ENCODE data around the gene MGAT4C.

Gene MGAT4C

GRCh38 chr12:85968606-85969005 is 287.6 kb downstream of the MGAT4C start:
- no peak overlapping the region for H3K4me3 ChIP-seq (ENCODE audit: low read depth in 1 of 5, low read length in 5 of 5)
- H3K4me1 ChIP-seq (ENCODE audit: control insufficient read depth in 5 of 5, insufficient read depth in 5 of 5, low read length in 5 of 5) = no peaks in the 10 kb centered on the region
- H3K27ac ChIP-seq (ENCODE audit: low read depth, low read length) = no peak overlapping the region
- no peak overlapping the region for H3K9ac ChIP-seq (ENCODE audit: low read length in 5 of 5)
- no peaks in the 10 kb centered on the region for H3K27me3 ChIP-seq (ENCODE audit: control insufficient read depth in 5 of 5, insufficient read depth in 4 of 5, low read length in 5 of 5)
- H3K9me3 ChIP-seq (ENCODE audit: control insufficient read depth in 5 of 5, low read length in 5 of 5) = no peaks in the 10 kb centered on the region
- no peaks in the 10 kb centered on the region for H3K36me3 ChIP-seq (ENCODE audit: control insufficient read depth in 5 of 5, insufficient read depth in 5 of 5, low read length in 5 of 5)

- Histone ChIP-seq H3K36me3 (ENCODE audit: control insufficient read depth in 5 of 5, insufficient read depth in 5 of 5, low read length in 5 of 5) (no peaks in the 10 kb centered on the region), H3K9ac (ENCODE audit: low read length in 5 of 5) (no peak overlapping the region), H3K4me3 (ENCODE audit: low read depth in 1 of 5, low read length in 5 of 5) (no peak overlapping the region), H3K9me3 (ENCODE audit: control insufficient read depth in 5 of 5, low read length in 5 of 5) (no peaks in the 10 kb centered on the region), H3K27ac (ENCODE audit: low read depth, low read length) (no peak overlapping the region), H3K4me1 (ENCODE audit: control insufficient read depth in 5 of 5, insufficient read depth in 5 of 5, low read length in 5 of 5) (no peaks in the 10 kb centered on the region), H3K27me3 (ENCODE audit: control insufficient read depth in 5 of 5, insufficient read depth in 4 of 5, low read length in 5 of 5) (no peaks in the 10 kb centered on the region)
Observed at GRCh38 chr12:85963326-85963725, 292.9 kb downstream of the MGAT4C start.

- Histone ChIP-seq H3K4me1 (ENCODE audit: control insufficient read depth in 5 of 5, insufficient read depth in 5 of 5, low read length in 5 of 5) (no peaks in the 10 kb centered on the region), H3K9ac (ENCODE audit: low read length in 5 of 5) (no peak overlapping the region), H3K27ac (ENCODE audit: low read depth, low read length) (no peak overlapping the region), H3K27me3 (ENCODE audit: control insufficient read depth in 5 of 5, insufficient read depth in 4 of 5, low read length in 5 of 5) (no peaks in the 10 kb centered on the region), H3K9me3 (ENCODE audit: control insufficient read depth in 5 of 5, low read length in 5 of 5) (no peaks in the 10 kb centered on the region), H3K4me3 (ENCODE audit: low read depth in 1 of 5, low read length in 5 of 5) (no peak overlapping the region), H3K36me3 (ENCODE audit: control insufficient read depth in 5 of 5, insufficient read depth in 5 of 5, low read length in 5 of 5) (no peaks in the 10 kb centered on the region)
Observed at GRCh38 chr12:85956081-85956480, 300.1 kb downstream of the MGAT4C start.

GRCh38 chr12:85955127-85955526 is 301.1 kb downstream of the MGAT4C start:
- H3K4me1 ChIP-seq (ENCODE audit: control insufficient read depth in 5 of 5, insufficient read depth in 5 of 5, low read length in 5 of 5) = no peaks in the 10 kb centered on the region
- no peak overlapping the region for H3K4me3 ChIP-seq (ENCODE audit: low read depth in 1 of 5, low read length in 5 of 5)
- H3K9ac ChIP-seq (ENCODE audit: low read length in 5 of 5) = no peak overlapping the region
- H3K27me3 ChIP-seq (ENCODE audit: control insufficient read depth in 5 of 5, insufficient read depth in 4 of 5, low read length in 5 of 5) = no peaks in the 10 kb centered on the region
- no peak overlapping the region for H3K27ac ChIP-seq (ENCODE audit: low read depth, low read length)
- no peaks in the 10 kb centered on the region for H3K9me3 ChIP-seq (ENCODE audit: control insufficient read depth in 5 of 5, low read length in 5 of 5)
- H3K36me3 ChIP-seq (ENCODE audit: control insufficient read depth in 5 of 5, insufficient read depth in 5 of 5, low read length in 5 of 5) = no peaks in the 10 kb centered on the region

- Histone ChIP-seq H3K36me3 (ENCODE audit: control insufficient read depth in 5 of 5, insufficient read depth in 5 of 5, low read length in 5 of 5) (no peaks in the 10 kb centered on the region), H3K9me3 (ENCODE audit: control insufficient read depth in 5 of 5, low read length in 5 of 5) (no peaks in the 10 kb centered on the region), H3K27ac (ENCODE audit: low read depth, low read length) (no peak overlapping the region), H3K4me1 (ENCODE audit: control insufficient read depth in 5 of 5, insufficient read depth in 5 of 5, low read length in 5 of 5) (no peaks in the 10 kb centered on the region), H3K27me3 (ENCODE audit: control insufficient read depth in 5 of 5, insufficient read depth in 4 of 5, low read length in 5 of 5) (no peaks in the 10 kb centered on the region), H3K9ac (ENCODE audit: low read length in 5 of 5) (no peak overlapping the region), H3K4me3 (ENCODE audit: low read depth in 1 of 5, low read length in 5 of 5) (no peak overlapping the region)
Observed at GRCh38 chr12:85951823-85952222, 304.4 kb downstream of the MGAT4C start.

GRCh38 chr12:85949253-85949652 is 306.9 kb downstream of the MGAT4C start:
- Histone ChIP-seq H3K4me1 (ENCODE audit: control insufficient read depth in 5 of 5, insufficient read depth in 5 of 5, low read length in 5 of 5) (no peaks in the 10 kb centered on the region), H3K27ac (ENCODE audit: low read depth, low read length) (no peak overlapping the region), H3K27me3 (ENCODE audit: control insufficient read depth in 5 of 5, insufficient read depth in 4 of 5, low read length in 5 of 5) (no peaks in the 10 kb centered on the region), H3K9me3 (ENCODE audit: control insufficient read depth in 5 of 5, low read length in 5 of 5) (no peaks in the 10 kb centered on the region), H3K9ac (ENCODE audit: low read length in 5 of 5) (no peak overlapping the region), H3K4me3 (ENCODE audit: low read depth in 1 of 5, low read length in 5 of 5) (no peak overlapping the region), H3K36me3 (ENCODE audit: control insufficient read depth in 5 of 5, insufficient read depth in 5 of 5, low read length in 5 of 5) (no peaks in the 10 kb centered on the region)

- no peaks in the 10 kb centered on the region for H3K4me1 ChIP-seq (ENCODE audit: control insufficient read depth in 5 of 5, insufficient read depth in 5 of 5, low read length in 5 of 5)
- no peaks in the 10 kb centered on the region for H3K27me3 ChIP-seq (ENCODE audit: control insufficient read depth in 5 of 5, insufficient read depth in 4 of 5, low read length in 5 of 5)
- no peak overlapping the region for H3K9ac ChIP-seq (ENCODE audit: low read length in 5 of 5)
- no peaks in the 10 kb centered on the region for H3K9me3 ChIP-seq (ENCODE audit: control insufficient read depth in 5 of 5, low read length in 5 of 5)
- no peaks in the 10 kb centered on the region for H3K36me3 ChIP-seq (ENCODE audit: control insufficient read depth in 5 of 5, insufficient read depth in 5 of 5, low read length in 5 of 5)
- H3K4me3 ChIP-seq (ENCODE audit: low read depth in 1 of 5, low read length in 5 of 5) = no peak overlapping the region
- no peak overlapping the region for H3K27ac ChIP-seq (ENCODE audit: low read depth, low read length)
Observed at GRCh38 chr12:85948340-85948739, 307.9 kb downstream of the MGAT4C start.

- Histone ChIP-seq H3K9ac (ENCODE audit: low read length in 5 of 5) (no peak overlapping the region), H3K27ac (ENCODE audit: low read depth, low read length) (no peak overlapping the region), H3K4me1 (ENCODE audit: control insufficient read depth in 5 of 5, insufficient read depth in 5 of 5, low read length in 5 of 5) (no peaks in the 10 kb centered on the region), H3K4me3 (ENCODE audit: low read depth in 1 of 5, low read length in 5 of 5) (no peak overlapping the region), H3K36me3 (ENCODE audit: control insufficient read depth in 5 of 5, insufficient read depth in 5 of 5, low read length in 5 of 5) (no peaks in the 10 kb centered on the region), H3K9me3 (ENCODE audit: control insufficient read depth in 5 of 5, low read length in 5 of 5) (no peaks in the 10 kb centered on the region), H3K27me3 (ENCODE audit: control insufficient read depth in 5 of 5, insufficient read depth in 4 of 5, low read length in 5 of 5) (no peaks in the 10 kb centered on the region)
Observed at GRCh38 chr12:85947286-85947685, 308.9 kb downstream of the MGAT4C start.

GRCh38 chr12:85946375-85946774 is 309.8 kb downstream of the MGAT4C start:
- no peak overlapping the region for H3K27ac ChIP-seq (ENCODE audit: low read depth, low read length)
- no peaks in the 10 kb centered on the region for H3K4me1 ChIP-seq (ENCODE audit: control insufficient read depth in 5 of 5, insufficient read depth in 5 of 5, low read length in 5 of 5)
- no peak overlapping the region for H3K4me3 ChIP-seq (ENCODE audit: low read depth in 1 of 5, low read length in 5 of 5)
- no peaks in the 10 kb centered on the region for H3K27me3 ChIP-seq (ENCODE audit: control insufficient read depth in 5 of 5, insufficient read depth in 4 of 5, low read length in 5 of 5)
- no peak overlapping the region for H3K9ac ChIP-seq (ENCODE audit: low read length in 5 of 5)
- H3K9me3 ChIP-seq (ENCODE audit: control insufficient read depth in 5 of 5, low read length in 5 of 5) = no peaks in the 10 kb centered on the region
- no peaks in the 10 kb centered on the region for H3K36me3 ChIP-seq (ENCODE audit: control insufficient read depth in 5 of 5, insufficient read depth in 5 of 5, low read length in 5 of 5)

- Histone ChIP-seq H3K4me1 (ENCODE audit: control insufficient read depth in 5 of 5, insufficient read depth in 5 of 5, low read length in 5 of 5) (no peaks in the 10 kb centered on the region), H3K4me3 (ENCODE audit: low read depth in 1 of 5, low read length in 5 of 5) (no peak overlapping the region), H3K9ac (ENCODE audit: low read length in 5 of 5) (no peak overlapping the region), H3K27me3 (ENCODE audit: control insufficient read depth in 5 of 5, insufficient read depth in 4 of 5, low read length in 5 of 5) (no peaks in the 10 kb centered on the region), H3K36me3 (ENCODE audit: control insufficient read depth in 5 of 5, insufficient read depth in 5 of 5, low read length in 5 of 5) (no peaks in the 10 kb centered on the region), H3K27ac (ENCODE audit: low read depth, low read length) (no peak overlapping the region), H3K9me3 (ENCODE audit: control insufficient read depth in 5 of 5, low read length in 5 of 5) (no peaks in the 10 kb centered on the region)
Observed at GRCh38 chr12:85927166-85927565, 329.0 kb downstream of the MGAT4C start.

GRCh38 chr12:85923767-85924331 is 332.3 kb downstream of the MGAT4C start:
- no peak overlapping the region for H3K4me3 ChIP-seq (ENCODE audit: low read depth in 1 of 5, low read length in 5 of 5)
- H3K27ac ChIP-seq (ENCODE audit: low read depth, low read length) = no peak overlapping the region
- H3K36me3 ChIP-seq (ENCODE audit: control insufficient read depth in 5 of 5, insufficient read depth in 5 of 5, low read length in 5 of 5) = no peaks in the 10 kb centered on the region
- no peaks in the 10 kb centered on the region for H3K27me3 ChIP-seq (ENCODE audit: control insufficient read depth in 5 of 5, insufficient read depth in 4 of 5, low read length in 5 of 5)
- H3K4me1 ChIP-seq (ENCODE audit: control insufficient read depth in 5 of 5, insufficient read depth in 5 of 5, low read length in 5 of 5) = no peaks in the 10 kb centered on the region
- no peaks in the 10 kb centered on the region for H3K9me3 ChIP-seq (ENCODE audit: control insufficient read depth in 5 of 5, low read length in 5 of 5)
- H3K9ac ChIP-seq (ENCODE audit: low read length in 5 of 5) = no peak overlapping the region

All from subcutaneous abdominal adipose tissue (tissue), 5 donors.